Ovary (tissue), 3 donors: ENCODE data around the gene CADPS2.

Experiments
- CTCF ChIP-seq, 3 donors: fragments of 450-650 bp in 2 of 3; fragments of 200-600 bp in 1 of 3; IDR thresholded peaks; one replicate each; pipeline versions ENCODE4 v1.5.1 to v1.8.0; 2016 to 2022; ENCODE audit warnings: antibody characterized with exemption in 3 of 3, mild to moderate bottlenecking in 1 of 3
- EP300 ChIP-seq: sonication (generic); formaldehyde crosslinking; IDR thresholded peaks from one replicate; pipeline ENCODE4 v1.6.1; 2017; ENCODE audit warnings: antibody characterized with exemption
- donor health status: DM: no; HTN: no; CAD: no.

- TF ChIP-seq EP300 (no peak), CTCF (IDR thresholded peaks at IDR 0.05) (no peak)
Observed at GRCh38 chr7:122595885-122596284, 290.4 kb downstream of the CADPS2 start.
